Measurements from ENCODE around the gene PDCD10.

PDCD10 gene

GRCh38 chr3:167728176-167728575, 6.5 kb downstream of the PDCD10 start:
- no peak overlapping the region for H3K4me3 ChIP-seq (ENCODE audit: low read depth, low read length)
- no peak for TF ChIP-seq CTCF (IDR thresholded peaks at IDR 0.05; ENCODE audit: borderline replicate concordance, insufficient read depth, low read depth, low read length)

GRCh38 chr3:167723872-167724271, 10.8 kb downstream of the PDCD10 start:
- H3K4me3 ChIP-seq (ENCODE audit: low read depth, low read length): no peak overlapping the region
- no peak for TF ChIP-seq CTCF (IDR thresholded peaks at IDR 0.05; ENCODE audit: borderline replicate concordance, insufficient read depth, low read depth, low read length)

GRCh38 chr3:167723025-167723512, 11.6 kb downstream of the PDCD10 start:
- TF ChIP-seq CTCF (IDR thresholded peaks at IDR 0.05; ENCODE audit: borderline replicate concordance, insufficient read depth, low read depth, low read length): no peak
- no peak overlapping the region for H3K4me3 ChIP-seq (ENCODE audit: low read depth, low read length)

- no peak overlapping the region for H3K4me3 ChIP-seq (ENCODE audit: low read depth, low read length)
- no peak for TF ChIP-seq CTCF (IDR thresholded peaks at IDR 0.05; ENCODE audit: borderline replicate concordance, insufficient read depth, low read depth, low read length)
Observed at GRCh38 chr3:167718582-167718981, 16.1 kb downstream of the PDCD10 start.

GRCh38 chr3:167716920-167717319, 17.8 kb downstream of the PDCD10 start:
- TF ChIP-seq CTCF (IDR thresholded peaks at IDR 0.05; ENCODE audit: borderline replicate concordance, insufficient read depth, low read depth, low read length): no peak
- no peak overlapping the region for H3K4me3 ChIP-seq (ENCODE audit: low read depth, low read length)

GRCh38 chr3:167714871-167715270, 19.8 kb downstream of the PDCD10 start:
- H3K4me3 ChIP-seq (ENCODE audit: low read depth, low read length): no peak overlapping the region
- TF ChIP-seq CTCF (IDR thresholded peaks at IDR 0.05; ENCODE audit: borderline replicate concordance, insufficient read depth, low read depth, low read length): no peak

GRCh38 chr3:167712445-167712844, 22.2 kb downstream of the PDCD10 start:
- no peak for TF ChIP-seq CTCF (IDR thresholded peaks at IDR 0.05; ENCODE audit: borderline replicate concordance, insufficient read depth, low read depth, low read length)
- H3K4me3 ChIP-seq (ENCODE audit: low read depth, low read length): no peak overlapping the region
